Activated naive CD4-positive, alpha-beta T cell treated with anti-CD3 and anti-CD28 coated beads for 36 hours (primary cell): ENCODE results near the gene CDR2L. TPM values are rescaled to one million over a fixed set of nuclear protein-coding genes. Genes with fewer than 3 reads are reported as not detected.

Experiments used
- CTCF ChIA-PET: fragments of 350-600 bp; sonication (Branson Sonifier 250); formaldehyde crosslinking; loops from one replicate; lab custom pipeline; 2021; ENCODE audit warnings: antibody characterized with exemption; lab: Charles Lee
- DNase-seq: peaks from one replicate; pipeline ENCODE4 v3.0.0-alpha.2; 2020
- H3K27ac Mint-ChIP-seq: one replicate; pipeline ENCODE4 v1.8.0; 2021; ENCODE audit warnings: mild to moderate bottlenecking, mixed read lengths
- H3K27me3 Mint-ChIP-seq: one replicate; pipeline ENCODE4 v1.8.0; 2021; ENCODE audit warnings: low read depth, mixed read lengths
- H3K36me3 Mint-ChIP-seq: one replicate; pipeline ENCODE4 v1.8.0; 2021; ENCODE audit warnings: low read depth, mixed read lengths
- H3K4me1 Mint-ChIP-seq: one replicate; pipeline ENCODE4 v1.8.0; 2021; ENCODE audit warnings: low read depth, mixed read lengths
- H3K4me3 Mint-ChIP-seq: one replicate; pipeline ENCODE4 v1.8.0; 2021; ENCODE audit warnings: mild to moderate bottlenecking, moderate library complexity, mixed read lengths
- H3K9me3 Mint-ChIP-seq: one replicate; pipeline ENCODE4 v1.8.0; 2021; ENCODE audit warnings: mixed read lengths
- intact Hi-C: fragments of 100-400 bp; cut with micrococcal nuclease; formaldehyde crosslinking; loops from one replicate; pipeline ENCODE4 v1.15.1; 2023
- total RNA-seq, 2 experiments: library from RNA; stranded (reverse); gene quantifications; one replicate each; pipeline ENCODE4 v1.2.3, GENCODE V29; 2021

Gene CDR2L
- total RNA-seq, 2 experiments from 2014 or later, result 0.49 to 0.93 TPM

GRCh38 chr17:75049706-75050105, 62.3 kb downstream of the CDR2L start:
- no peak overlapping the region for H3K4me3 Mint-ChIP-seq
- CTCF ChIA-PET, result interaction anchor here (1.0 to 3.0 kb wide), 3 partner anchors 11 to 64 kb away, joined by 3 to 17 read pairs (median 12); no protein-coding TSS in a partner anchor

GRCh38 chr17:75051941-75052340, 64.5 kb downstream of the CDR2L start:
- CTCF ChIA-PET, result no interaction called here
- no peak overlapping the region for H3K27ac Mint-ChIP-seq
- no peaks in the 10 kb centered on the region for H3K9me3 Mint-ChIP-seq
- H3K4me1 Mint-ChIP-seq, result peaks cover 37% of the 10 kb centered on the region
- no peak overlapping the region for H3K4me3 Mint-ChIP-seq
- H3K36me3 Mint-ChIP-seq, result peaks cover 17% of the 10 kb centered on the region
- no peaks in the 10 kb centered on the region for H3K27me3 Mint-ChIP-seq
- intact Hi-C loops, result no loop called here
- no peak for DNase-seq

More at GRCh38 chr17:75049706-75050105, 62.3 kb downstream of the CDR2L start:
- Mint-ChIP-seq H3K4me1 (peaks cover 41% of the 10 kb centered on the region), H3K27me3 (no peaks in the 10 kb centered on the region), H3K27ac (no peak overlapping the region), H3K36me3 (peaks cover 14% of the 10 kb centered on the region), H3K9me3 (no peaks in the 10 kb centered on the region)
- intact Hi-C loops, result loop anchor here (5.0 kb wide), 6 partner anchors 38 to 177 kb away; partner anchors contain the start of genes ARMC7, FDXR, SLC16A5 and SUMO2
- peak; percentile 13 for DNase-seq

Other genes starting within 250 kb of the CDR2L start
- gene NHERF1, start 239.0 kb upstream of the CDR2L start, total RNA-seq, result 10 to 100 TPM; 70.8 to 77.6 TPM
- gene NAT9, start 211.3 kb upstream of the CDR2L start, total RNA-seq, result 10 to 100 TPM; 42.1 to 43.9 TPM
- gene GRIN2C, start 127.7 kb upstream of the CDR2L start, total RNA-seq, result under 1 TPM in 1 of 2 experiments, not detected in 1; 0.07 TPM
- gene FDXR, start 114.6 kb upstream of the CDR2L start, total RNA-seq, result 10 to 100 TPM; 61.8 to 67.6 TPM
- gene FADS6, start 94.0 kb upstream of the CDR2L start, total RNA-seq, result not detected
- gene USH1G, start 64.4 kb upstream of the CDR2L start, total RNA-seq, result not detected
- not detected for gene OTOP2, start 63.4 kb upstream of the CDR2L start, total RNA-seq
- gene OTOP3, start 51.7 kb upstream of the CDR2L start, total RNA-seq, result not detected
- gene HID1, start 14.9 kb upstream of the CDR2L start, total RNA-seq, result 1 to 10 TPM in 1 of 2 experiments, under 1 TPM in 1; 0.91 to 1.6 TPM
- 10 to 100 TPM; 60.6 to 64.5 TPM for gene MRPL58, start 25.0 kb downstream of the CDR2L start, total RNA-seq
- gene ATP5PD, start 59.3 kb downstream of the CDR2L start, total RNA-seq, result 100 to 1,000 TPM; 227 to 249 TPM
- 10 to 100 TPM; 18.7 to 20.8 TPM for gene KCTD2, start 59.6 kb downstream of the CDR2L start, total RNA-seq
- 1 to 10 TPM; 2.5 to 3.1 TPM for gene SLC16A5, start 100.3 kb downstream of the CDR2L start, total RNA-seq
- 1 to 10 TPM; 3.8 to 4.9 TPM for gene ARMC7, start 122.3 kb downstream of the CDR2L start, total RNA-seq
- gene NT5C, start 144.1 kb downstream of the CDR2L start, total RNA-seq, result 10 to 100 TPM; 49.7 to 55.2 TPM
- 100 to 1,000 TPM; 242 to 258 TPM for gene JPT1, start 166.9 kb downstream of the CDR2L start, total RNA-seq
- 100 to 1,000 TPM; 633 to 688 TPM for gene SUMO2, start 195.3 kb downstream of the CDR2L start, total RNA-seq
- 100 to 1,000 TPM; 112 to 116 TPM for gene NUP85, start 218.0 kb downstream of the CDR2L start, total RNA-seq